Left lung (tissue), 10 donors: ENCODE measurements around the gene FAM83D. TPM values are rescaled to one million over a fixed set of nuclear protein-coding genes. Genes with fewer than 3 reads are reported as not detected.

Experiments used
- ATAC-seq: fragments of 200-7000 bp; cut with Tn5 transposase; one replicate; pipeline ENCODE4 v1.9.1; 2020; ENCODE audit warnings: moderate library complexity
- DNase-seq, 4 donors: peaks; one replicate each; pipeline ENCODE4 v3.0.0-alpha.2; 2013 to 2020
- H3K27ac ChIP-seq, 2 donors: fragments of 200-600 bp; sonication (generic) in 1 of 2; one replicate each; pipeline versions ENCODE4 v1.5.0 to v1.8.0; 2020 to 2021
- H3K27me3 ChIP-seq, 2 donors: fragments of 200-600 bp; sonication (generic) in 1 of 2; one replicate each; pipeline versions ENCODE4 v1.5.0 to v1.8.0; 2020 to 2021
- H3K36me3 ChIP-seq, 2 donors: fragments of 200-600 bp; sonication (generic) in 1 of 2; one replicate each; pipeline versions ENCODE4 v1.5.0 to v1.8.0; 2020 to 2021
- H3K4me1 ChIP-seq, 2 donors: fragments of 200-600 bp; one replicate each; pipeline ENCODE4 v1.8.0; 2021
- H3K4me3 ChIP-seq, 2 donors: fragments of 200-600 bp; sonication (generic) in 1 of 2; one replicate each; pipeline versions ENCODE4 v1.5.0 to v1.8.0; 2020 to 2021; ENCODE audit warnings: mild to moderate bottlenecking in 1 of 2
- H3K9me3 ChIP-seq, 2 donors: fragments of 200-600 bp; sonication (generic) in 1 of 2; one replicate each; pipeline versions ENCODE4 v1.5.0 to v1.8.0; 2020 to 2021
- intact Hi-C, 2 donors: fragments of 100-400 bp; cut with DNase I; formaldehyde crosslinking; loops; one replicate each; pipeline versions ENCODE4 v1.11.2 to v1.14.2; 2022
- polyA plus RNA-seq, 6 donors: library from polyadenylated mRNA; unstranded; fragments of 120-200 nt; gene quantifications; one replicate each; pipeline ENCODE4 v1.2.1, GENCODE V29; 2013; ENCODE audit not compliant: insufficient read length in 6 of 6
- total RNA-seq, 2 donors: library from RNA; stranded (reverse); fragmentation: NEBNext Ultra II Directional; extraction: Animal tissue kit (Norgen Biotek cat#: 25700); gene quantifications; one replicate each; pipeline ENCODE4 v1.2.1, GENCODE V29; 2021
- TF ChIP-seq, protein P1 (sequence below), 2 donors: fragments of 200-600 bp; sonication (generic) in 1 of 2; IDR thresholded peaks; one replicate each; pipeline versions ENCODE4 v1.5.0 to v1.8.0; 2021; ENCODE audit warnings: antibody characterized with exemption in 2 of 2
- donor health status: DM: no; HTN: yes; CAD: no.
- donor health status: DM: no; HTN: no; CAD: no.

The FAM83D gene
- total and polyA plus RNA-seq, 8 donors, result 1.5 to 28.1 (median 11.7) TPM

- TF ChIP-seq, protein P1, sequence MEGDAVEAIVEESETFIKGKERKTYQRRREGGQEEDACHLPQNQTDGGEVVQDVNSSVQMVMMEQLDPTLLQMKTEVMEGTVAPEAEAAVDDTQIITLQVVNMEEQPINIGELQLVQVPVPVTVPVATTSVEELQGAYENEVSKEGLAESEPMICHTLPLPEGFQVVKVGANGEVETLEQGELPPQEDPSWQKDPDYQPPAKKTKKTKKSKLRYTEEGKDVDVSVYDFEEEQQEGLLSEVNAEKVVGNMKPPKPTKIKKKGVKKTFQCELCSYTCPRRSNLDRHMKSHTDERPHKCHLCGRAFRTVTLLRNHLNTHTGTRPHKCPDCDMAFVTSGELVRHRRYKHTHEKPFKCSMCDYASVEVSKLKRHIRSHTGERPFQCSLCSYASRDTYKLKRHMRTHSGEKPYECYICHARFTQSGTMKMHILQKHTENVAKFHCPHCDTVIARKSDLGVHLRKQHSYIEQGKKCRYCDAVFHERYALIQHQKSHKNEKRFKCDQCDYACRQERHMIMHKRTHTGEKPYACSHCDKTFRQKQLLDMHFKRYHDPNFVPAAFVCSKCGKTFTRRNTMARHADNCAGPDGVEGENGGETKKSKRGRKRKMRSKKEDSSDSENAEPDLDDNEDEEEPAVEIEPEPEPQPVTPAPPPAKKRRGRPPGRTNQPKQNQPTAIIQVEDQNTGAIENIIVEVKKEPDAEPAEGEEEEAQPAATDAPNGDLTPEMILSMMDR (IDR thresholded peaks at IDR 0.05), result no peak
- Histone ChIP-seq H3K36me3 (peaks cover 0 to 21% of the 10 kb centered on the region in 2 donors), H3K27ac (no peak overlapping the region), H3K4me1 (no peaks in the 10 kb centered on the region), H3K9me3 (peaks cover 0 to 12% of the 10 kb centered on the region in 2 donors), H3K27me3 (no peaks in the 10 kb centered on the region), H3K4me3 (no peak overlapping the region)
- ATAC-seq, result no peak
- intact Hi-C loops, result no loop called here
- no peak for DNase-seq
These were observed 22.9 kb upstream of the FAM83D start for GRCh38 chr20:38903335-38903734.

DNA sequence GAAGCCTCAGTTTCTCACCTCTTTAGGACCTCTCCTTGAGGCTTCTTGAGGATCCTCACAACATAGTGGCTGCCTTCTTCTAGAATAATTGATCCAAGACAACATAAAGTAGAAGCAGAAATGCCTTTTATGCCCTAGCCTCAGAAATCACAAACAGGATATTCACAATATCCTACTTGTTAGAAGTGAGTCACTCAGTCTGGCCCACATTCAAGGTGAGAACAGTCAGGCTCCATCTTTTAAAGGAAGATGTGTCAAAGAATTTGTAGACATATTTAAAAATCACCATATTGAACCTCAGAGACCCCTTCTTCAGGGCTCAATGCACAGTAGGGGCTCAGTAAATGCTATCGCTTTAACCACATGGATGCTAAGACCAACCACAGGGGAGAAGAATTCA is 20.8 kb upstream of the FAM83D start:
- Histone ChIP-seq H3K27me3 (no peaks in the 10 kb centered on the region), H3K9me3 (peaks cover 0 to 12% of the 10 kb centered on the region in 2 donors), H3K4me1 (no peaks in the 10 kb centered on the region), H3K36me3 (peaks cover 0 to 21% of the 10 kb centered on the region in 2 donors), H3K4me3 (no peak overlapping the region), H3K27ac (no peak overlapping the region)
- TF ChIP-seq, protein P1 (IDR thresholded peaks at IDR 0.05), result no peak
- intact Hi-C loops, result no loop called here
- no peak for DNase-seq
- ATAC-seq, result no peak

DNA sequence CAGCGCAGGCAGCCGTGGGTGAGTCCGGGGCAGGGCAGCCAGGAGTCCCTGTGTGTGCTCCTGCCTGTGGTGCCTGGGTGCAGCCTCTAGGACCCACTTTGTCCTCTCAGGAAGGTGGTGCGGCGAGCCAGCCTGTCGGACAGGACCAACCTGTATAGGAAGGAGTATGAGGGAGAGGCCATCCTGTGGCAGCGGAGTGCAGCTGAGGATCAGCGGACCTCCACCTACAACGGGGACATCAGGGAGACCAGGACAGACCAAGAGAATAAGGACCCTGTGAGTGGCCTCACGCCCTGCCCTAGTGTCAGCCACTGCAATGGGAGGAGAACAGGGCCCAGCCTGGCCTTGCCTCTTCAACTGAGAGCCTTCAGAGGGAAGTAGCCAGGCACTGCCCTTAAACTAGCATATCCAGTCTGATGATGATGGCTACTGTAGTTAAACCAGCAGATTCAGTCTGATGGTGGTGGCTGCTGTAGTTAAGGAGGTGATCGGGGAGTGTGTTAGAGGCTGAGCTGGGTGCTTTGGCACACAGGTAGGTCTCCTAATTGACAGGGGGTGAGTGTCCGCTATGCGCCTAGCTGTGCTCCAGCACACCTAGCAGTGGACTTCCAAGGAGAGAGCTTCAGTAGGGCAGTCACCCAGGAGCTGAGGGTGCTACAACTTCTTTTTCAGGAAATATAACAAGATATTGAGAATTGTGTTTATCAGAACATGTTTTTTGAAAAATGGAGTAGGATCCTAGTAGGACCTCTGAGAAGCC is 18.1 kb upstream of the FAM83D start:
- TF ChIP-seq, protein P1 (IDR thresholded peaks at IDR 0.05), result no peak
- no peak for ATAC-seq
- H3K27me3 ChIP-seq, result peaks cover 0 to 6% of the 10 kb centered on the region in 2 donors
- H3K4me3 ChIP-seq, result no peak overlapping the region
- H3K27ac ChIP-seq, result no peak overlapping the region
- H3K4me1 ChIP-seq, result no peaks in the 10 kb centered on the region
- intact Hi-C loops, result no loop called here
- DNase-seq, result peak in 1 of 4 donors; percentile 69
- H3K9me3 ChIP-seq, result peaks cover 0 to 12% of the 10 kb centered on the region in 2 donors
- H3K36me3 ChIP-seq, result peaks cover 0 to 20% of the 10 kb centered on the region in 2 donors

- TF ChIP-seq, protein P1 (IDR thresholded peaks at IDR 0.05), result no peak
- Histone ChIP-seq H3K36me3 (peaks cover 0 to 14% of the 10 kb centered on the region in 2 donors), H3K4me1 (no peaks in the 10 kb centered on the region), H3K27ac (no peak overlapping the region), H3K27me3 (peaks cover 0 to 6% of the 10 kb centered on the region in 2 donors), H3K9me3 (no peaks in the 10 kb centered on the region), H3K4me3 (no peak overlapping the region)
- ATAC-seq (no peak), DNase-seq (no peak)
- intact Hi-C loops, result no loop called here
These were observed 10.9 kb upstream of the FAM83D start for GRCh38 chr20:38915355-38915754.

GRCh38 chr20:38917657-38918056 is 8.6 kb upstream of the FAM83D start:
- no peak overlapping the region for H3K4me3 ChIP-seq

More at GRCh38 chr20:38917657-38918056, 8.6 kb upstream of the FAM83D start:
- Histone ChIP-seq H3K9me3 (no peaks in the 10 kb centered on the region), H3K36me3 (peaks cover 0 to 9% of the 10 kb centered on the region in 2 donors), H3K4me1 (no peaks in the 10 kb centered on the region), H3K27me3 (peaks cover 0 to 4% of the 10 kb centered on the region in 2 donors), H3K27ac (no peak overlapping the region)
- DNase-seq (no peak), ATAC-seq (no peak)
- TF ChIP-seq, protein P1 (IDR thresholded peaks at IDR 0.05), result no peak
- intact Hi-C loops, result no loop called here
